ENCODE data around the gene NAA80.

- TF ChIP-seq EP300 (IDR thresholded peaks at IDR 0.05), result no peak
- peak in 1 of 7 experiments; percentile 11 for TF ChIP-seq CTCF (IDR thresholded peaks at IDR 0.05)
- no peak for TF ChIP-seq POLR2A (IDR thresholded peaks at IDR 0.05)
- peak in 2 of 3 donors; percentile 49 to 54 for TF ChIP-seq POLR2AphosphoS5 (IDR thresholded peaks at IDR 0.05)
Measured at GRCh38 chr3:50323614-50324199, 24.5 kb upstream of the NAA80 start.
